HepG2 (cell line): ENCODE data around the gene FAM169A. TPM values are rescaled to one million over a fixed set of nuclear protein-coding genes. Genes with fewer than 3 reads are reported as not detected.

Experiments used
- CAMTA2 ChIP-seq: sonication (generic); formaldehyde crosslinking; IDR thresholded peaks from 2 replicates; pipeline ENCODE4 v1.4.0; 2020; ENCODE audit warnings: mild to moderate bottlenecking, missing genetic modification reagents, borderline replicate concordance
- CBX1 ChIP-seq: IDR thresholded peaks from one replicate; pipeline ENCODE4 v1.6.1; 2016; ENCODE audit warnings: antibody characterized with exemption, low read depth
- EEA1 ChIP-seq: sonication (generic); formaldehyde crosslinking; IDR thresholded peaks from 2 replicates; pipeline ENCODE4 v1.5.1; 2020; ENCODE audit warnings: mild to moderate bottlenecking, missing genetic modification reagents, borderline replicate concordance
- FOXA1 ChIP-seq, 2 experiments: fragments of 450-650 bp in 1 of 2; sonication (generic) in 1 of 2; formaldehyde crosslinking in 1 of 2; IDR thresholded peaks; 2 replicates each; pipeline versions ENCODE4 v1.4.0 to v1.6.1; 2016 to 2020; ENCODE audit warnings: missing genetic modification reagents in 1 of 2
- FOXM1 ChIP-seq: sonication (generic); formaldehyde crosslinking; IDR thresholded peaks from 2 replicates; pipeline ENCODE4 v1.5.0; 2020; ENCODE audit warnings: missing genetic modification reagents
- KDM1A ChIP-seq: IDR thresholded peaks from 2 replicates; pipeline ENCODE4 v1.6.1; 2016; ENCODE audit warnings: missing compliant biosample characterization
- KLF11 ChIP-seq: IDR thresholded peaks from 2 replicates; pipeline ENCODE4 v1.6.1; 2016; ENCODE audit warnings: missing compliant biosample characterization
- KLF16 ChIP-seq, 2 experiments: sonication (generic) in 1 of 2; formaldehyde crosslinking in 1 of 2; IDR thresholded peaks; 2 replicates each; pipeline versions ENCODE4 v1.6.1 to v1.8.0; 2016 to 2023; ENCODE audit warnings: missing genetic modification reagents in 2 of 2, missing compliant biosample characterization in 1 of 2
- MED1 ChIP-seq: sonication (generic); formaldehyde crosslinking; IDR thresholded peaks from 2 replicates; pipeline ENCODE4 v1.4.0; 2020; ENCODE audit warnings: missing genetic modification reagents
- MTF1 ChIP-seq: sonication (generic); formaldehyde crosslinking; IDR thresholded peaks from 2 replicates; pipeline ENCODE4 v1.5.0; 2020; ENCODE audit warnings: missing genetic modification reagents
- NCOA1 ChIP-seq: sonication (generic); formaldehyde crosslinking; IDR thresholded peaks from 2 replicates; pipeline ENCODE4 v1.9.0; 2021; ENCODE audit warnings: missing genetic modification reagents
- RBM22 ChIP-seq: fragments of 200-400 bp; formaldehyde crosslinking; optimal IDR thresholded peaks from 2 replicates; pipeline ENCODE3; 2017; ENCODE audit warnings: mild to moderate bottlenecking, low read length, moderate library complexity
- REPIN1 ChIP-seq: sonication (generic); formaldehyde crosslinking; IDR thresholded peaks from 2 replicates; pipeline ENCODE4 v1.8.0; 2022; ENCODE audit warnings: missing genetic modification reagents, low read depth, mild to moderate bottlenecking, borderline replicate concordance
- SMAD9 ChIP-seq: sonication (generic); formaldehyde crosslinking; IDR thresholded peaks from 2 replicates; pipeline ENCODE4 v1.5.1; 2020; ENCODE audit warnings: mild to moderate bottlenecking, missing genetic modification reagents
- SP2 ChIP-seq: sonication (generic); formaldehyde crosslinking; IDR thresholded peaks from 2 replicates; pipeline ENCODE4 v1.5.1; 2020; ENCODE audit warnings: mild to moderate bottlenecking, missing genetic modification reagents
- SRY ChIP-seq: sonication (generic); formaldehyde crosslinking; IDR thresholded peaks from 2 replicates; pipeline ENCODE4 v1.8.0; 2022; ENCODE audit warnings: mild to moderate bottlenecking, missing genetic modification reagents
- ZBTB7A ChIP-seq: sonication (generic); formaldehyde crosslinking; IDR thresholded peaks from 2 replicates; pipeline ENCODE4 v1.8.0; 2022; ENCODE audit warnings: mild to moderate bottlenecking, missing genetic modification reagents
- ZFP1 ChIP-seq: IDR thresholded peaks from 2 replicates; pipeline ENCODE4 v1.6.1; 2016
- ZNF282 ChIP-seq: fragments of 450-650 bp; IDR thresholded peaks from 2 replicates; pipeline ENCODE4 v1.6.1; 2018; ENCODE audit not compliant: partially characterized antibody
- ZNF615 ChIP-seq: sonication (generic); formaldehyde crosslinking; IDR thresholded peaks from 2 replicates; pipeline ENCODE4 v1.5.0; 2020; ENCODE audit warnings: mild to moderate bottlenecking, missing genetic modification reagents, borderline replicate concordance
- ZNF746 ChIP-seq: sonication (generic); formaldehyde crosslinking; IDR thresholded peaks from 2 replicates; pipeline ENCODE4 v1.8.0; 2022; ENCODE audit warnings: mild to moderate bottlenecking, missing genetic modification reagents
- ZNF83 ChIP-seq: sonication (generic); formaldehyde crosslinking; IDR thresholded peaks from 2 replicates; pipeline ENCODE4 v1.4.0; 2020; ENCODE audit warnings: missing genetic modification reagents, mild to moderate bottlenecking, borderline replicate concordance
- polyA plus RNA-seq, 8 experiments: library from polyadenylated mRNA; depleted of rRNA in 3 of 8; stranded (reverse) in 7 of 8; unstranded in 1 of 8; fragments of >200 nt; fragmentation: Illumina TruSeq in 4 of 8; extraction: Trizol in 4 of 8; gene quantifications; 2 replicates each; pipeline versions ENCODE4 v1.2.1 to v1.2.3, GENCODE V29; 2011 to 2016; ENCODE audit warnings: low read depth in 4 of 8, missing spikeins in 1 of 8, mixed read lengths in 1 of 8; ENCODE audit not compliant: insufficient read depth in 1 of 8
- total RNA-seq, 5 experiments: library from RNA; depleted of rRNA; stranded (reverse); fragments of >200 nt; fragmentation: Illumina TruSeq; extraction: Trizol; gene quantifications; 2 replicates each; pipeline ENCODE4 v1.2.3, GENCODE V29; 2016; ENCODE audit warnings: low read depth in 1 of 5
- TF ChIP-seq, protein P1 (sequence below): sonication (generic); formaldehyde crosslinking; IDR thresholded peaks from 2 replicates; pipeline ENCODE4 v1.5.1; 2020; ENCODE audit warnings: missing genetic modification reagents, mild to moderate bottlenecking, borderline replicate concordance
- TF ChIP-seq, protein P2 (sequence below): sonication (generic); formaldehyde crosslinking; IDR thresholded peaks from 2 replicates; pipeline ENCODE4 v1.8.1; 2023; ENCODE audit warnings: mild to moderate bottlenecking, moderate library complexity, missing genetic modification reagents
- TF ChIP-seq, protein P3 (sequence below): sonication (generic); formaldehyde crosslinking; IDR thresholded peaks from 2 replicates; pipeline ENCODE4 v1.4.0; 2020; ENCODE audit warnings: mild to moderate bottlenecking, missing genetic modification reagents, borderline replicate concordance
- TF ChIP-seq, protein P4 (sequence below): sonication (generic); IDR thresholded peaks from 2 replicates; pipeline ENCODE4 v1.6.1; 2016; ENCODE audit warnings: low read depth, borderline replicate concordance
- TF ChIP-seq, protein P5 (sequence below): sonication (generic); formaldehyde crosslinking; IDR thresholded peaks from 2 replicates; pipeline ENCODE4 v1.4.0; 2020; ENCODE audit warnings: mild to moderate bottlenecking, low read depth, missing genetic modification reagents

The FAM169A gene
- total and polyA plus RNA-seq, 2 of the 13 experiments (the other 11 are each of a cell fraction or from before 2014, with no cell fraction given), result 21.1 to 110 TPM

DNA sequence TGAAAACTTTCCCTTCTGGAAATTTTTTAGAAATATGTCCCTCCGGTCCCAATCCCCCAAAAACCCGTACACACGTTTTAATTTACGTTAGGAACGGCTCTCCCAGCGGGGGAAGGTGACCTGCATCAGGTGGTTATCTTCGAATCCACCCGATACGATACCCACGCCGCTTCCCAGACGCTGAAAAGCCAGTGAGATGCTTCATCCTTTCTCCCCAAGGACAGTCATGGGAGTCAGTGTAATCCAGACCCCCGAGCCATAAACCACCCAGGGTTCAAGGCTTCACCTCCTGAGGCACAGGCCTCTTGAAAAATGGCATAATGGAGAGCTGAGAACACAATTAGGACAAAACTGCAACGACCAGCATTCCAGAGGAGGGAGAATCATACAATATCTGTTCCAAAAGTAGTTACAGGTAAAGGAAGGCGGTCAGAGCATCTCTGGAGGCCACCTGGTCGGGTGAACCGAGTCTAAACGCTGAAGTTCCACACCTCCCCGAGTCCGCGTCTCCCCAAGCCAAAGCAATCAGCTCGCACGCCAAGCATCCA lies 857 bp downstream of the FAM169A start (continued):
- TF ChIP-seq SMAD9 (CRISPR knock-in tag), result no peak
- TF ChIP-seq, protein P1, sequence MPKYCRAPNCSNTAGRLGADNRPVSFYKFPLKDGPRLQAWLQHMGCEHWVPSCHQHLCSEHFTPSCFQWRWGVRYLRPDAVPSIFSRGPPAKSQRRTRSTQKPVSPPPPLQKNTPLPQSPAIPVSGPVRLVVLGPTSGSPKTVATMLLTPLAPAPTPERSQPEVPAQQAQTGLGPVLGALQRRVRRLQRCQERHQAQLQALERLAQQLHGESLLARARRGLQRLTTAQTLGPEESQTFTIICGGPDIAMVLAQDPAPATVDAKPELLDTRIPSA, result no peak
- no peak for TF ChIP-seq ZNF282
- TF ChIP-seq ZNF83 (CRISPR knock-in tag), result no peak
- TF ChIP-seq, protein P2, sequence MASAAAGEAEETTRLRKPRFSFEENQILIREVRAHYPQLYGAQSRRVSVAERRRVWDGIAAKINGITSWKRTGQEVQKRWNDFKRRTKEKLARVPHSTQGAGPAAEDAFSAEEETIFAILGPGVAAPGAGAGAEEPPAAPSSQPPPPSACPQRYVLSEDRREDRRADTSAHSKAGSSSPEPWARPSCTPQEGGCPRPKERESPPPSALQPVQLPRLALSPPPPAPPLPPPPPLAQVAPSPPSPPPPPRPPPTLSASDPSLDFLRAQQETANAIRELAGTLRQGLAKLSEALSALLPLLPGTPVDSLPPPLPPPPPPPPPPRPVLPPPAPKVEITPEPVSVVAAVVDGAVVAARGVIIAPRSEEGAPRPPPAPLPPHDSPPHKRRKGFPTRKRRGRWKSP (CRISPR knock-in tag), result no peak
- no peak for TF ChIP-seq FOXA1 (IDR thresholded peaks at IDR 0.05)
- no peak for TF ChIP-seq FOXA1 (CRISPR knock-in tag; IDR thresholded peaks at IDR 0.05)
- no peak for TF ChIP-seq ZNF615 (CRISPR knock-in tag)
- TF ChIP-seq RBM22, result peak; percentile 16
- TF ChIP-seq CBX1, result no peak
- TF ChIP-seq KDM1A, result no peak
- TF ChIP-seq, protein P3, sequence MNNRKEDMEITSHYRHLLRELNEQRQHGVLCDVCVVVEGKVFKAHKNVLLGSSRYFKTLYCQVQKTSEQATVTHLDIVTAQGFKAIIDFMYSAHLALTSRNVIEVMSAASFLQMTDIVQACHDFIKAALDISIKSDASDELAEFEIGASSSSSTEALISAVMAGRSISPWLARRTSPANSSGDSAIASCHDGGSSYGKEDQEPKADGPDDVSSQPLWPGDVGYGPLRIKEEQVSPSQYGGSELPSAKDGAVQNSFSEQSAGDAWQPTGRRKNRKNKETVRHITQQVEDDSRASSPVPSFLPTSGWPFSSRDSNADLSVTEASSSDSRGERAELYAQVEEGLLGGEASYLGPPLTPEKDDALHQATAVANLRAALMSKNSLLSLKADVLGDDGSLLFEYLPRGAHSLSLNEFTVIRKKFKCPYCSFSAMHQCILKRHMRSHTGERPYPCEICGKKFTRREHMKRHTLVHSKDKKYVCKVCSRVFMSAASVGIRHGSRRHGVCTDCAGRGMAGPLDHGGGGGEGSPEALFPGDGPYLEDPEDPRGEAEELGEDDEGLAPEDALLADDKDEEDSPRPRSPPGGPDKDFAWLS (CRISPR knock-in tag), result no peak
- TF ChIP-seq EEA1, result no peak
- no peak for TF ChIP-seq MED1 (CRISPR knock-in tag)
- TF ChIP-seq, protein P4, sequence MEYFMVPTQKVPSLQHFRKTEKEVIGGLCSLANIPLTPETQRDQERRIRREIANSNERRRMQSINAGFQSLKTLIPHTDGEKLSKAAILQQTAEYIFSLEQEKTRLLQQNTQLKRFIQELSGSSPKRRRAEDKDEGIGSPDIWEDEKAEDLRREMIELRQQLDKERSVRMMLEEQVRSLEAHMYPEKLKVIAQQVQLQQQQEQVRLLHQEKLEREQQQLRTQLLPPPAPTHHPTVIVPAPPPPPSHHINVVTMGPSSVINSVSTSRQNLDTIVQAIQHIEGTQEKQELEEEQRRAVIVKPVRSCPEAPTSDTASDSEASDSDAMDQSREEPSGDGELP, result no peak
- no peak for TF ChIP-seq MTF1 (CRISPR knock-in tag)
- no peak for TF ChIP-seq KLF16 (CRISPR knock-in tag; IDR thresholded peaks at IDR 0.05)
- no peak for TF ChIP-seq ZFP1
- no peak for TF ChIP-seq SP2
- TF ChIP-seq FOXM1 (CRISPR knock-in tag), result no peak
- TF ChIP-seq SRY (CRISPR knock-in tag), result no peak
- no peak for TF ChIP-seq ZBTB7A (CRISPR knock-in tag)
- no peak for TF ChIP-seq CAMTA2
- TF ChIP-seq, protein P5, sequence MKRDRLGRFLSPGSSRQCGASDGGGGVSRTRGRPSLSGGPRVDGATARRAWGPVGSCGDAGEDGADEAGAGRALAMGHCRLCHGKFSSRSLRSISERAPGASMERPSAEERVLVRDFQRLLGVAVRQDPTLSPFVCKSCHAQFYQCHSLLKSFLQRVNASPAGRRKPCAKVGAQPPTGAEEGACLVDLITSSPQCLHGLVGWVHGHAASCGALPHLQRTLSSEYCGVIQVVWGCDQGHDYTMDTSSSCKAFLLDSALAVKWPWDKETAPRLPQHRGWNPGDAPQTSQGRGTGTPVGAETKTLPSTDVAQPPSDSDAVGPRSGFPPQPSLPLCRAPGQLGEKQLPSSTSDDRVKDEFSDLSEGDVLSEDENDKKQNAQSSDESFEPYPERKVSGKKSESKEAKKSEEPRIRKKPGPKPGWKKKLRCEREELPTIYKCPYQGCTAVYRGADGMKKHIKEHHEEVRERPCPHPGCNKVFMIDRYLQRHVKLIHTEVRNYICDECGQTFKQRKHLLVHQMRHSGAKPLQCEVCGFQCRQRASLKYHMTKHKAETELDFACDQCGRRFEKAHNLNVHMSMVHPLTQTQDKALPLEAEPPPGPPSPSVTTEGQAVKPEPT (CRISPR knock-in tag), result no peak
- no peak for TF ChIP-seq NCOA1 (CRISPR knock-in tag)
- no peak for TF ChIP-seq ZNF746 (CRISPR knock-in tag)
- no peak for TF ChIP-seq REPIN1
- no peak for TF ChIP-seq KLF11
